Astrocyte of the cerebellum (primary cell): ENCODE data around the gene APOBEC2.

ENCODE experiments used
- DNase-seq: peaks from one replicate; pipeline ENCODE4 v3.0.0-alpha.2; 2011; ENCODE audit warnings: low read depth
- H3K4me3 ChIP-seq: 2 replicates; pipeline ENCODE4 v1.5.1; 2011; ENCODE audit warnings: mild to moderate bottlenecking, low read depth, low read length, moderate library complexity
- in situ Hi-C: cut with HindIII; loops from 2 replicates; pipeline ENCODE4 v1.10.0; 2017; ENCODE audit warnings: low sequenced_read_pairs
- TF ChIP-seq, protein P1 (sequence below): IDR thresholded peaks from 2 replicates; pipeline ENCODE4 v1.5.1; 2012; ENCODE audit warnings: low read length, low read depth, moderate library complexity, mild to moderate bottlenecking; ENCODE audit errors: missing control alignments

The APOBEC2 gene

GRCh38 chr6:41077536-41077935, 24.5 kb downstream of the APOBEC2 start:
- in situ Hi-C loops, result no loop called here
- TF ChIP-seq, protein P1, sequence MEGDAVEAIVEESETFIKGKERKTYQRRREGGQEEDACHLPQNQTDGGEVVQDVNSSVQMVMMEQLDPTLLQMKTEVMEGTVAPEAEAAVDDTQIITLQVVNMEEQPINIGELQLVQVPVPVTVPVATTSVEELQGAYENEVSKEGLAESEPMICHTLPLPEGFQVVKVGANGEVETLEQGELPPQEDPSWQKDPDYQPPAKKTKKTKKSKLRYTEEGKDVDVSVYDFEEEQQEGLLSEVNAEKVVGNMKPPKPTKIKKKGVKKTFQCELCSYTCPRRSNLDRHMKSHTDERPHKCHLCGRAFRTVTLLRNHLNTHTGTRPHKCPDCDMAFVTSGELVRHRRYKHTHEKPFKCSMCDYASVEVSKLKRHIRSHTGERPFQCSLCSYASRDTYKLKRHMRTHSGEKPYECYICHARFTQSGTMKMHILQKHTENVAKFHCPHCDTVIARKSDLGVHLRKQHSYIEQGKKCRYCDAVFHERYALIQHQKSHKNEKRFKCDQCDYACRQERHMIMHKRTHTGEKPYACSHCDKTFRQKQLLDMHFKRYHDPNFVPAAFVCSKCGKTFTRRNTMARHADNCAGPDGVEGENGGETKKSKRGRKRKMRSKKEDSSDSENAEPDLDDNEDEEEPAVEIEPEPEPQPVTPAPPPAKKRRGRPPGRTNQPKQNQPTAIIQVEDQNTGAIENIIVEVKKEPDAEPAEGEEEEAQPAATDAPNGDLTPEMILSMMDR, result no peak
- H3K4me3 ChIP-seq, result no peak overlapping the region

GRCh38 chr6:41078101-41078500, 25.1 kb downstream of the APOBEC2 start:
- no peak for DNase-seq
- in situ Hi-C loops, result no loop called here
- TF ChIP-seq, protein P1, result no peak
- no peak overlapping the region for H3K4me3 ChIP-seq

More at GRCh38 chr6:41077536-41077935, 24.5 kb downstream of the APOBEC2 start:
- DNase-seq, result no peak

DNA sequence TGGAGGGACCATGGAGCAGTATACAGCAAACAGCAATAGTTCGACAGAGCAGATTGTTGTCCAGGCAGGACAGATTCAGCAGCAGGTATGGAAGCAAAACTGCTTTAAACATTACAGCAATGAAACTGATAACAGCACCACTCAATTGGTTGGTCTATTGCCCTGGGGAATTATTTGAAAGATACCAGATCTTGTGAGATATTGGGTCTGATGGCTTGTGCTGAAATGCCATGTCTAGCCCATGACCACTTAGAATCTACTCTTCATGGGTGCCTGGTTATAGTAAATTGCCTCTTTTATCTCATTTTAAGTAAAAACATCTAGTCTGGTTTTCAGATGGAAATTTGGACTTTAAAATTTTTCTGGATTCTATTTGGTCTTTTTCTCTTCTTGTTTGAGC, 26.1 kb downstream of the APOBEC2 start:
- in situ Hi-C loops, result no loop called here
- TF ChIP-seq, protein P1, result no peak
- DNase-seq, result no peak
- H3K4me3 ChIP-seq, result no peak overlapping the region

- no peak for DNase-seq
- H3K4me3 ChIP-seq, result no peak overlapping the region
- in situ Hi-C loops, result no loop called here
- TF ChIP-seq, protein P1, result no peak
These were observed 27.6 kb downstream of the APOBEC2 start for GRCh38 chr6:41080621-41081020.

GRCh38 chr6:41083072-41083471, 30.1 kb downstream of the APOBEC2 start:
- TF ChIP-seq, protein P1, result no peak
- no peak overlapping the region for H3K4me3 ChIP-seq
- DNase-seq, result no peak
- in situ Hi-C loops, result no loop called here

GRCh38 chr6:41085182-41085581, 32.2 kb downstream of the APOBEC2 start:
- no peak overlapping the region for H3K4me3 ChIP-seq
- no peak for DNase-seq
- TF ChIP-seq, protein P1, result no peak
- in situ Hi-C loops, result no loop called here

- in situ Hi-C loops, result no loop called here
These were observed 35.4 kb downstream of the APOBEC2 start for GRCh38 chr6:41088451-41088850.

More at GRCh38 chr6:41088451-41088850, 35.4 kb downstream of the APOBEC2 start:
- TF ChIP-seq, protein P1, result no peak
- no peak overlapping the region for H3K4me3 ChIP-seq
- DNase-seq, result no peak
